ENCODE data around the gene GMCL2. TPM values are rescaled to one million over a fixed set of nuclear protein-coding genes. Genes with fewer than 3 reads are reported as not detected.

Gene GMCL2
- total RNA-seq, 1 donor from 2014 or later = not detected

- intact Hi-C loops (cut with micrococcal nuclease) = no loop called here
Observed at GRCh38 chr5:178192787-178193186, 5.6 kb upstream of the GMCL2 start.

GRCh38 chr5:178192244-178192643 lies 5.1 kb upstream of the GMCL2 start:
- intact Hi-C loops (cut with micrococcal nuclease) = no loop called here

- intact Hi-C loops (cut with micrococcal nuclease) = no loop called here
Observed at GRCh38 chr5:178191661-178192060, 4.5 kb upstream of the GMCL2 start.

- intact Hi-C loops (cut with micrococcal nuclease) = no loop called here
Observed at GRCh38 chr5:178189433-178189832, 2.3 kb upstream of the GMCL2 start.

- intact Hi-C loops (cut with micrococcal nuclease) = no loop called here
Observed at GRCh38 chr5:178186427-178186826, 744 bp downstream of the GMCL2 start.

GRCh38 chr5:178182158-178182876 lies 4.9 kb downstream of the GMCL2 start:
- intact Hi-C loops (cut with micrococcal nuclease) = no loop called here

- intact Hi-C loops (cut with micrococcal nuclease) = no loop called here
Observed at GRCh38 chr5:178180141-178180863, 6.9 kb downstream of the GMCL2 start.

- intact Hi-C loops (cut with micrococcal nuclease) = no loop called here
Observed at GRCh38 chr5:178177569-178177968, 9.6 kb downstream of the GMCL2 start.

GRCh38 chr5:178176791-178177190 lies 10.4 kb downstream of the GMCL2 start:
- intact Hi-C loops (cut with micrococcal nuclease) = no loop called here

- intact Hi-C loops (cut with micrococcal nuclease) = no loop called here
Observed at GRCh38 chr5:178174456-178174855, 12.7 kb downstream of the GMCL2 start.

- intact Hi-C loops (cut with micrococcal nuclease) = no loop called here
Observed at GRCh38 chr5:178170455-178170854, 16.7 kb downstream of the GMCL2 start.

- intact Hi-C loops (cut with micrococcal nuclease) = no loop called here
Observed at GRCh38 chr5:178165581-178165980, 21.6 kb downstream of the GMCL2 start.

- intact Hi-C loops (cut with micrococcal nuclease) = loop anchor here (1.0 kb wide), 6 partner anchors 11 to 102 kb away; partner anchors contain the start of genes HNRNPAB and NHP2
Observed at GRCh38 chr5:178163772-178164735, 23.1 kb downstream of the GMCL2 start.

GRCh38 chr5:178162481-178162880 lies 24.7 kb downstream of the GMCL2 start:
- intact Hi-C loops (cut with micrococcal nuclease) = no loop called here

GRCh38 chr5:178160176-178160575 lies 27.0 kb downstream of the GMCL2 start:
- intact Hi-C loops (cut with micrococcal nuclease) = no loop called here

GRCh38 chr5:178155065-178155464 lies 32.1 kb downstream of the GMCL2 start:
- intact Hi-C loops (cut with micrococcal nuclease) = loop anchor here (10.0 kb wide), 1 partner anchor 470 kb away; the partner anchor contains the start of gene CLK4

GRCh38 chr5:178153530-178154340 lies 33.4 kb downstream of the GMCL2 start, which contains the start of gene NHP2:
Gene NHP2 (minus strand): TSS chr5:178153885. CDS start chr5:178153817, 68 bp downstream.
- intact Hi-C loops (cut with micrococcal nuclease) = loop anchor here (1.0 to 10.0 kb wide), 15 partner anchors 11 to 1766 kb away; partner anchors contain the start of genes CANX, CLK4, DDX41 and FAM193B

GRCh38 chr5:178152491-178153444 lies 34.4 kb downstream of the GMCL2 start:
- intact Hi-C loops (cut with micrococcal nuclease) = loop anchor here (1.0 to 10.0 kb wide), 11 partner anchors 12 to 1765 kb away; partner anchors contain the start of genes CANX, CLK4, DDX41 and FAM193B

Data from T-helper 1 cell treated with Interleukin-12 subunit alpha and Interleukin-12 subunit beta and Interleukin-4 antibody, amounts not matched to agents 30 ng/mL and 1 ng/mL, for 36 hours (primary cell).